CD4-positive, alpha-beta T cell treated with Interleukin-10 for 1 hour (primary cell): ENCODE data around the gene CD2AP.
"Not testable (repeated sequence)": the region's sequence is repeated elsewhere in the genome, so short reads cannot be mapped to it uniquely, and the experiment has no call there.

ENCODE experiments used
- DNase-seq: peaks from one replicate; pipeline ENCODE4 v3.0.0-alpha.2; 2020

Gene CD2AP

DNA sequence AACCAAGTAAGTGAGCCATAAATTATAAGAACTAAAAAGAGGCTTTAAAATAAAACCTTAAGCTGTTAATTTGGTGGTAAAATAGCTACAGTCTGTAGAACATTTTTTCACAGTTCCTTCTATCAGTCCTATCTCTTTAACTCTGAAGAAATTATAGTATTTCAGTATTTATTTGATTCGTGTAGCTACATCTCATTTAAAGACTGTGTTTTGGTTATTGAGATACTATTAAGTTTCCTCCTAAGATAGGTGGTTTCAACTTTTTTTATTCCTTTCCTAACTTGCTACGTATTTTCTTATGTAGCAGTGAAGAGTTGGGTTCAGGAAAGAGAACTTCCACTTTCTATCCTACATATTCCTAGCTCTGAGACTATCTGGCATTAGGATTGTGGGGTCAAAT is 97.2 kb downstream of the CD2AP start:
- no peak for DNase-seq

- DNase-seq, result no peak
Observed at GRCh38 chr6:47579040-47579439, 101.5 kb downstream of the CD2AP start.

DNA sequence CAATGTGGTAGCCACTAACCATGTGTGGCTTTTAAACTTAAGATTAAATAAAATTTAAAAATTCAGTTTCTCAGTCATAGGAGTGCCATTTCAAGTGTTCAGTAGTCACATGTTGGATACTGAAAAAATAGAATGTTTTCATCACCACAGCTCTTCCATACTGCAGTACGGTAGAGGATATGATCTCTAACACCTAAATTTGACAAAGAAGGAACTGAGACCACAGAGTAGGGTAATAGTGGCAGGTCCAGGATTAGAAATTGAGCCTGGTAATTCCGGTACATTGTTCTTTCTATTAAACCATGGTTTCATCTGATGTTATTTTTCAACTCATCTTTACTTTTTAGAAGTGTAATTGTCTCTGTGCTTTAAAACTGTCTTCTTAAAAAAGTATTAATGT is 104.0 kb downstream of the CD2AP start:
- no peak for DNase-seq

DNA sequence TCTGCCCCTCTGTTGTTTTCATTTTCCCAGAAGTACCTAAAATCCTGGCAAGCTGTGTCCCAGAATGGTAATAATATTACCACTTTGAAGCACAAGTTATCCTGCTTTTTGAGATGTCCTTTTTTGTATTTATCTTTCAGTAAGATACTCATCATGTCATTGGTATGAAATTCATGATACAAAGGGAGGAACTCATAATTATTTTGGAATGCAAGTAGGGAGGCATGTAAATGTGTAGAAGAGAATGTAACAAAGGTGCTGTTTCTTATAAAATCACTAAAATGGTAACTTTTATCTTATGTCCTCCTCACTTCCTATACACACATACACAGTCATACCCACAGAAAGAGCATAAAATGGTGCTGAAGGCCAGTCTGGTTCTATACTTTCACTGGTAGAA is 109.9 kb downstream of the CD2AP start:
- DNase-seq, result no peak

- no peak for DNase-seq
Observed at GRCh38 chr6:47592131-47592840, 114.7 kb downstream of the CD2AP start.

GRCh38 chr6:47593979-47594378 is 116.4 kb downstream of the CD2AP start:
- DNase-seq, result no peak

DNA sequence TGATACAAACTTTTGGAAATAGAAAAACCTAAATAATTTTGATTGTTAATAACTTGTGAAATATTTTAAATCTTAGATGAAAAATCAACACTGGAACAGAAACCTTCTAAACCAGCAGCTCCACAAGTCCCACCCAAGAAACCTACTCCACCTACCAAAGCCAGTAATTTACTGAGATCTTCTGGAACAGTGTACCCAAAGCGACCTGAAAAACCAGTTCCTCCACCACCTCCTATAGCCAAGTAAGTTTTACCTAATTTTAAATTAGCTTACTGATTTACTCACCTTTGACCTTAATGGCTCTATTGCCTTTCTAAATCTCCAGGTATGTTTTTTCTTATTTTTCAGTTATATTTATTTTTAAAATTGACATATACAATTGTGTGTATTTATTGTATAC is 118.2 kb downstream of the CD2AP start:
- no peak for DNase-seq

DNA sequence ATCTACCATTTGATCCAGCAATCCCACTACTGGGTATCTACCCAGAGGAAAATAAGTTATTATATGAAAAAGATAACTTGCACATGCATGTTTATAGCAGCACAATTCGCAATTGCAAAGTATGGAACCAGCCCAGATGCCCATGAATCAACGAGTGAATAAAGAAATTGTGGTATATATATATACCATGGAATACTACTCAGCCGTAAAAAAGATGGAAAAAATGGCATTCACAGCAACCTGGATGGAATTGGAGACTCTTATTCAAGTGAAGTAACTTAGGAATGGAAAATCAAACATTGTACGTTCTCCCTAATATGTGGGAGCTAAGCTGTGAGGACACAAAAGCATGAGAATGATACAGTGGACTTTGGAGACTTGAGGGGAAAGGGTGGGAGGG is 120.8 kb downstream of the CD2AP start:
- DNase-seq, result no peak

- no peak for DNase-seq
Observed at GRCh38 chr6:47599512-47599911, 121.9 kb downstream of the CD2AP start.

DNA sequence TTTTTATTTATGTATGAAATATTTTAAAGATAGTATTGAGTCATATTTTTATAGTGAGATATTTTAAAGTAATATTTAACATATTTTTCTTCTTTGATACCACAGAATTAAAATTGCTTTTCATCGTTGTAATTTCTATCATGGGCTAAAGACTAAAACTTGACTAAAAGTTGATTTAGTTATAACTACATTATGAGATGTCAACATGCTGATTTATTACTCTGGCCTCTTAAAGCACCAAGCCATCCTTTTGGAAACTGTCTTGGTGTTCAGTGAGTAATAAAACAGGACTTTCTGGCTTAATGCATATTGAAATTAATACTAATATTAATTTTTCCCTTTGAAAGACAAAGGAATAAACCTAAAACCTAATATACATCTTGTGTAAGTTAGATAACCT is 125.6 kb downstream of the CD2AP start:
- DNase-seq, result no peak

GRCh38 chr6:47603995-47604394 is 126.4 kb downstream of the CD2AP start:
- DNase-seq, result no peak

DNA sequence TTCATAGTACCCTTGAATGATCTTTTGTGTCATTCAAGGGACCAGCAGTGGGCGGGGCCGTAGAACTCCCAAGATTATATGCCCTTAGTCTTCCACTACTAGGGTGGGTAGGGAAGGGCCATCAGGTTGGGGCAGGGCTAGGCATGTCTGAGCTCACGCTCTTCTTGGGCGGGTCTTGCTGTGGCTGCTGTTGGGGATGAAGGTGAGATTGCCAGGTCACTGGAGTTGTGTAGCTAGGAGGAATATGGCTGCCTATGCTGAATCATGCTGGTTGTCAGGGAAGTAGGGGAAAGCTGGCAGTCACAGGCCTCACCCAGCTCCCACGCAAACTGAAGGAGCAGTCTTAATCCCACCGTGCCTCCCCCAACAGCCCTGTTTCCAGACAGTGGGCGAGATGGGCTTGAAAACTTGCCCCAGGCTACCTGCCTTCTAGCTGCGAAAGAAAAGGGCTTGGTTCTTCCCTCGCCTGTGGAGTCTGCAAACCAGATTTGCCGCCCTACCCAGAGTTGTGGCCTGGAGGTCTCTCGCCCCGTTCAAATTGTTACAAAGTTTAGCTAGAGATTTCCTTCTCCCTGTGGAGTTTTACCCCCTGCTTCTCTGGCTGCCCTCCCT is 144.4 kb downstream of the CD2AP start:
- DNase-seq, result no peak

- no peak for DNase-seq
Observed at GRCh38 chr6:47626782-47627181, 149.2 kb downstream of the CD2AP start.

DNA sequence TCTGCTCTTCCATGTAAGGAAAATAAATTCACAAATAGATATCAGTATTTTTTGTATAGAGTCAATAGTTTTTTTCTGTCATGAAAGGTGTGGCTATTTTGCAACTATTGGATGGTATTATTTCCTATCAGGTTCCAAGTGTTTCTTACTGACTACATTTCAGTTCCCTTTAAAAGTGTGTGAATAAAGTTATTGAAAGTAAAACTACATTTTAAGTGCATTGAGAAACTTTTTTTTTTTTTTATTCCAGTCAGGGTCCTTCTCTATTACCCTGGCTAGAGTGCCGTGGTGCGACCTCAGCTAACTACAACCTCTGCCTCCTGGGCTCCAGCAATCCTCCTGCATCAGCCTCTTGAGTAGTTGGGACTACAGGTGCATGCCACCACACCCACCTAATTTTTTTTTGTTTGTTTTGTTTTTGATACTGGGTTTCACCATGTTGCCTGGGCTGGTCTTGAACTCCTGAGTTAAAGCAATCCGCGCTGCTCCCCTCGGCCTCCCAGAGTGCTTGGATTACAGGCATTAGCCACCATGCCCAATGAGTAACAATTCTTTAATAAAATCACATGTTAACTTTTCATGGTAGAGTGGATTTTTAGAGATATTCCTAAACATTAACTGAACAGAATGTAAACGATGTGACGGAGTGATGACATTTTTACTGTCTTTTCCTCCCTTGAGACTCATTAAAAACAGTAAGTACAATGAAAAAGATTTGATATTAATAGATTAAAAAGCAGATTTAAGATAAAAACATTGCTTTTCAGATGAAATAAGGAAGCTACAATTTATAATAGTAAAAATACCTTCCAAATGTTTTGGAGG is 151.1 kb downstream of the CD2AP start:
- DNase-seq, result no peak

DNA sequence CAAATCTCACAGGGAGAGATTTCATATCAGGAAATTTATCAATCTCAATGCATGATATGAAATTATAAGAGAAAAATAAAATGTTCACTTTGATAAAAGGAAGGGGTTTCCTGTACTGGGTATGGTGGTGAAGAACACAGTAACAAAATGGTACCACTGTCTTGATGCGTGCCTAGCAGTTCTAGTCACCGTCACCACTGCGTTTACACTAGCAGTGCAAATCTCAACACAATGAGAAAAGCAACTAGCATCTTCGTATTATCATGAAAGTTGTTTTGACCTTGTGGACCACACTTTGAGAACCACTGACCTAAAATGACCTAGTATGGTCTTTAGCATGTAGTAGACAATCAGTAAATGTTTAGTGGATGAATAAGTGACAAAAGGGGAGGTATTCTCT is 152.4 kb downstream of the CD2AP start:
- DNase-seq, result no peak

GRCh38 chr6:47630587-47630986 is 153.0 kb downstream of the CD2AP start:
- no peak for DNase-seq

- peak; percentile 50 for DNase-seq
Observed at GRCh38 chr6:47631269-47631772, 153.7 kb downstream of the CD2AP start.

GRCh38 chr6:47631797-47632196 is 154.2 kb downstream of the CD2AP start:
- peak; percentile 10 for DNase-seq

DNA sequence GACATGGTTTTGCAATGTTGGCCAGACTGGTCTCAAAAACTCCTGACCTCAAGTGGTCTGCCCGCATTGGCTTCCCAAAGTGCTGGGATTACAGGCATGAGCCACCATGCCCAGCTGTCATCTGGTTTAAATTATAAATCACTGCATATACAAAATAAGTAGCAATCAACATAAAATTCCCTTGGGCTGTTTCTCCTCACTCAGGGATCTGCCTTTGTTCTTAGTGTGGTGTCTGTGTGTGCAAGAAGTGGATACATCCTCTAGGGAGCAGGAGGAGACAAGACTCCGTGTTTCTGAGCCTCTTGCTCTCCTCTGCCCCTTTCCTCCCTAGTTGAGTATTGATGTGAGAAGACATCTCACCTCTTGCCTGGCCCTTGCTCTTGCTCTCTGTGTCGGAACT is 155.6 kb downstream of the CD2AP start:
- no peak for DNase-seq

DNA sequence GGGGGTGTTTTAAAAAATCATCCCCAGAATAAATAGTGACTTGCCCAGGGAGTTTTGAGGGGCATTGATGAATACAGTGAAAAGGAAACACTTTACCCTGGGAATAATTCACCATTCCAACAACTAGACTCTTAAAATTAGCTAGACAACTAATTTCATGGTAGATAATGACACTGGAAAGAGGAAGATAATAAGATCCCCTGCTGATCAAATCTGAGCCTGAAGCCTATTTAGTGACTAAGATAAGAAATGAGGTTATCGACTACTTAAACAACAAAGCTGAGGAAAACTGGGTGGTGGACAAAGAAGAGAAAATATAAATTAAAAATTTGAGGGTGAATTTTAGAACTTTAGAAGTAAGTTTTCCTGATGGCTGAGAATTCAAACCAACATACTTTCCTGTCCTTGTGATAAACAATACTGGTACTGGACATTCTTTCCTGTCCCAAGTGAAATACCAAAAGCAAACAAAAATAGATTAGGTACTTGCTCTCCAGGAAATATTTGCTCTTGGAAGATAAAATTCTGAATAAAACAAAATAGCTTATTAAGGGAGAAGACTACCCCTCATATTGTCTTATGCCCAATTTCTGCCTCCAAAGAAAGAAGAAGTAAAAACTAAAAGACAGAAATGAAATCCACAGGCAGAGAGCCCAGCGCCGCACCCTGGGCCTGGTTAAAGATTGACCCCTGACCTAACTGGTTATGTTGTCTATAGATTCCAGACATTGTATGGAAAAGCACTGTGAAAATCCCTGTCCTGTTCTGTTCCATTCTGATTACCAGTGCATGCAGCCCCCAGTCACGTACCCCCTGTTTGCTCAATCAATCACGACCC is 156.8 kb downstream of the CD2AP start:
- DNase-seq, result no peak

- no peak for DNase-seq
Observed at GRCh38 chr6:47646689-47647088, 169.1 kb downstream of the CD2AP start.

- no peak for DNase-seq
Observed at GRCh38 chr6:47647188-47647587, 169.6 kb downstream of the CD2AP start.

DNA sequence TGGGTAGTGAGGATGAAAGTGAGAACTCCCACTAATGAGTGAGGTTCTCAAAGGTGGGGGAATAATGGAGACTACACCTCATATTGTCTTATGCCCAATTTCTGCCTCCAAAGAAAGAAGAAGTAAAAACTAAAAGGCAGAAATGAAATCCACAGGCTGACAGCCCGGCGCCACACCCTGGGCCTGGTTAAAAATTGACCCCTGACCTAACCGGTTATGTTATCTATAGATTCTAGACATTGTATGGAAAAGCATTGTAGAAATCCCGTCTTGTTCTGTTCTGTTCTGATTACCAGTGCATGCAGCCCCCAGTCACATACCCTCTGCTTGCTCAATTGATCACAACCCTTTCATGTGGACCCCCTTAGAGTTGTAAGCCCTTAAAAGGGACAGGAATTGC is 170.0 kb downstream of the CD2AP start:
- not testable (repeated sequence) for DNase-seq
